Tibial artery (tissue), 4 donors: ENCODE data around the gene FNIP1.

Experiments used
- DNase-seq, 2 donors: peaks; one replicate each; pipeline ENCODE4 v3.0.0-alpha.2; 2019
- H3K27ac ChIP-seq, 2 donors: fragments of 200-600 bp; sonication (generic) in 1 of 2; 1 replicate in 1 of 2; 2 replicates in 1 of 2; pipeline ENCODE4 v1.5.1; 2018 to 2019; ENCODE audit warnings: mild to moderate bottlenecking in 1 of 2
- H3K27me3 ChIP-seq, 2 donors: fragments of 200-600 bp; sonication (generic) in 1 of 2; one replicate each; pipeline versions ENCODE4 v1.5.1 to v1.6.0; 2016 to 2019
- H3K36me3 ChIP-seq, 3 donors: fragments of 200-600 bp; sonication (generic) in 2 of 3; one replicate each; pipeline ENCODE4 v1.5.1; 2016 to 2019; ENCODE audit warnings: mild to moderate bottlenecking in 2 of 3
- H3K4me1 ChIP-seq, 4 donors: fragments of 200-600 bp; sonication (generic) in 2 of 4; 1 replicate in 3 of 4; 2 replicates in 1 of 4; pipeline ENCODE4 v1.5.1; 2016 to 2019
- H3K4me3 ChIP-seq, 2 donors: fragments of 200-600 bp; sonication (generic) in 1 of 2; 1 replicate in 1 of 2; 2 replicates in 1 of 2; pipeline ENCODE4 v1.5.1; 2018 to 2019; ENCODE audit warnings: mild to moderate bottlenecking in 2 of 2
- H3K9me3 ChIP-seq, 3 donors: fragments of 200-600 bp; sonication (generic) in 1 of 3; one replicate each; pipeline ENCODE4 v1.5.1; 2016 to 2019
- intact Hi-C: fragments of 100-400 bp; cut with DNase I; formaldehyde crosslinking; loops from one replicate; pipeline ENCODE4 v1.15.0; 2023; ENCODE audit warnings: low total_unique reads
- TF ChIP-seq, protein P1 (sequence below), 2 experiments: fragments of 200-600 bp in 1 of 2; fragments of 450-650 bp in 1 of 2; IDR thresholded peaks; one replicate each; pipeline ENCODE4 v1.5.1; 2017 to 2019; ENCODE audit warnings: antibody characterized with exemption in 2 of 2, mild to moderate bottlenecking in 1 of 2, moderate library complexity in 1 of 2

Gene FNIP1

DNA sequence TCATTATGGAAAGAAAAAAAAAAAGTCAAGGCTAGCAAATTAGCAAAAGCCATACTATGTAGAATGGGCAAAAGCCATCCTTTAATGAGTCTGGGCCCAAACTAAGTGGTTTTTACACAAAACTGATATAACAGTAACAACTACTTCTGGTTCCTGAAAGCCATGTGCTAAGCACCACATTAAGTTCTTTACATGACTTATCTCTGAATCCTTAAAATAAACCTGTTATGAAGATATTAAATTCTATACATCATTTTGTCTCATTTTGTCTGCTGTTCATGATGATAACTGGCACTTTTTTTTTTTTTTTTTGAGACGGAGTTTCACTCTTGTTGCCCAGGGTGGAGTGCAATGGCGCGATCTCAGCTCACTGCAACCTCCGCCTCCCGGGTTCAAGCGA is 5.0 kb downstream of the FNIP1 start:
- peaks cover 0 to 68% (median 32%) of the 10 kb centered on the region in 4 donors for H3K4me1 ChIP-seq
- H3K36me3 ChIP-seq: no peaks in the 10 kb centered on the region
- H3K27ac ChIP-seq: no peak overlapping the region
- H3K27me3 ChIP-seq: no peaks in the 10 kb centered on the region
- H3K4me3 ChIP-seq: no peak overlapping the region
- TF ChIP-seq, protein P1, sequence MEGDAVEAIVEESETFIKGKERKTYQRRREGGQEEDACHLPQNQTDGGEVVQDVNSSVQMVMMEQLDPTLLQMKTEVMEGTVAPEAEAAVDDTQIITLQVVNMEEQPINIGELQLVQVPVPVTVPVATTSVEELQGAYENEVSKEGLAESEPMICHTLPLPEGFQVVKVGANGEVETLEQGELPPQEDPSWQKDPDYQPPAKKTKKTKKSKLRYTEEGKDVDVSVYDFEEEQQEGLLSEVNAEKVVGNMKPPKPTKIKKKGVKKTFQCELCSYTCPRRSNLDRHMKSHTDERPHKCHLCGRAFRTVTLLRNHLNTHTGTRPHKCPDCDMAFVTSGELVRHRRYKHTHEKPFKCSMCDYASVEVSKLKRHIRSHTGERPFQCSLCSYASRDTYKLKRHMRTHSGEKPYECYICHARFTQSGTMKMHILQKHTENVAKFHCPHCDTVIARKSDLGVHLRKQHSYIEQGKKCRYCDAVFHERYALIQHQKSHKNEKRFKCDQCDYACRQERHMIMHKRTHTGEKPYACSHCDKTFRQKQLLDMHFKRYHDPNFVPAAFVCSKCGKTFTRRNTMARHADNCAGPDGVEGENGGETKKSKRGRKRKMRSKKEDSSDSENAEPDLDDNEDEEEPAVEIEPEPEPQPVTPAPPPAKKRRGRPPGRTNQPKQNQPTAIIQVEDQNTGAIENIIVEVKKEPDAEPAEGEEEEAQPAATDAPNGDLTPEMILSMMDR (IDR thresholded peaks at IDR 0.05): no peak
- DNase-seq: no peak
- intact Hi-C loops: no loop called here
- H3K9me3 ChIP-seq: no peaks in the 10 kb centered on the region

DNA sequence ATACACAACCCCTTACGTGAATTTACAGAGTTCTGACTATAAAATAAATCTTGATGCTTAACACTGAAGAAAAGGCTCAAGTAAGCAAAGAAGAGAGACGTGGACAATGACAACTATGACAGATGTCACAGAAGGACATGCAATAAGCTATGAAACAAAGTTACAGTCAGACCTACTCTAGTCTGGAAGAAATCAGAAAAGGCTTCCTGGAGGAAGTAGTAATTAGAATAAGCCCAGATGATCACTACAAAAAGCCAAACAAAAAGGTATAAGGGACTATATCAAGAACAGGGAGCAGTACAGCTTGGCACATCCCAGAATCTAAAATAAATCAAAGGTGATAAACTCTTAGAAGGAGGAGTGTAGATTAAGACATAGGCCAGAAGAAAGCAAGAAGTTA is 6.3 kb downstream of the FNIP1 start:
- no peaks in the 10 kb centered on the region for H3K36me3 ChIP-seq
- intact Hi-C loops: no loop called here
- no peak overlapping the region for H3K27ac ChIP-seq
- H3K9me3 ChIP-seq: no peaks in the 10 kb centered on the region
- peaks cover 0 to 70% (median 32%) of the 10 kb centered on the region in 4 donors for H3K4me1 ChIP-seq
- no peak overlapping the region for H3K4me3 ChIP-seq
- no peak for DNase-seq
- TF ChIP-seq, protein P1 (IDR thresholded peaks at IDR 0.05): no peak
- H3K27me3 ChIP-seq: no peaks in the 10 kb centered on the region

- DNase-seq: no peak
- intact Hi-C loops: no loop called here
- Histone ChIP-seq H3K36me3 (no peaks in the 10 kb centered on the region), H3K27me3 (no peaks in the 10 kb centered on the region), H3K9me3 (no peaks in the 10 kb centered on the region), H3K4me3 (no peak overlapping the region), H3K27ac (no peak overlapping the region), H3K4me1 (peaks cover 0 to 62% (median 29%) of the 10 kb centered on the region in 4 donors)
- TF ChIP-seq, protein P1 (IDR thresholded peaks at IDR 0.05): no peak
Observed at GRCh38 chr5:131789765-131790164, 7.1 kb downstream of the FNIP1 start.

- TF ChIP-seq, protein P1 (IDR thresholded peaks at IDR 0.05): no peak
- no peak for DNase-seq
- intact Hi-C loops: no loop called here
Observed at GRCh38 chr5:131787736-131788135, 9.1 kb downstream of the FNIP1 start.

DNA sequence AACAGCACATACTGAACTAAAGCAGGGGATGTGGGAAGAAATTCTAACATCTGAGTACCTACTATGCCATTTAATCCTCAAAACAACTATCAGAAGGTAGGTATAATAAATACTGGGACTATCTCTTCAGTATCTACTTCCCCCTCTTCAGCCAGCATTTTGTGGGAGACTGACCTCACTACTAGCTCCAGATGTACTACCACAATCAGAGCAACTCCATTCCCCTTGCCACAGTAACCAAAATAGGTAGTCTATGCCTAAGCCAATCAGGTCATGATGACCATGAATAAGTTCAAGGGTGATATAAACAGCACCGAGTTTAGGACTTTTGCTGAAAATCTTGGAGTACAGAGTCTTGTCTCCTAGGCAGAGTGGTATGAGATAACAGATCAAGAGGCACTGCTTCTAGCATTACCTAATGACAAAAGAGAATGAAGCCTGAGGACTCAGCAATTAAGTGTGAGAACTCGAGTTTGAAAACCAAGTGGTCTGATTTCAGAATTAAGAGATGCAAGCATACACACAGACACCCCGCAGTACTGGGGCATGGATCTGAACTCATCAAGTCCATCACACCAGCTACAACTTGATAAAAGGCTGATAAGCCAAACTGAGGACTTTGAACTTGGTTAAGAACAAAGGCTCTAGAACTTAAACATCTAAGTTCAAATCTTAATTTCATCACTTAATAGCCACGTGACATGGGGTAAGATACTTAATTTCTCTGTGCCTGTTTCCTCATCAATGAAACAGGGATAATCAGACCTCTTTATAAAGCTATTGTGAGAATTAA is 9.7 kb downstream of the FNIP1 start:
- Histone ChIP-seq H3K27me3 (no peaks in the 10 kb centered on the region), H3K36me3 (no peaks in the 10 kb centered on the region), H3K4me1 (peaks cover 0 to 55% (median 23%) of the 10 kb centered on the region in 4 donors), H3K9me3 (no peaks in the 10 kb centered on the region), H3K27ac (no peak overlapping the region), H3K4me3 (no peak overlapping the region)
- DNase-seq: no peak
- TF ChIP-seq, protein P1 (IDR thresholded peaks at IDR 0.05): no peak
- intact Hi-C loops: no loop called here

More at GRCh38 chr5:131787736-131788135, 9.1 kb downstream of the FNIP1 start:
- H3K36me3 ChIP-seq: no peaks in the 10 kb centered on the region
- H3K4me3 ChIP-seq: no peak overlapping the region
- peaks cover 0 to 56% (median 22%) of the 10 kb centered on the region in 4 donors for H3K4me1 ChIP-seq
- no peaks in the 10 kb centered on the region for H3K27me3 ChIP-seq
- no peak overlapping the region for H3K27ac ChIP-seq
- H3K9me3 ChIP-seq: no peaks in the 10 kb centered on the region
